ENCODE measurements around the gene IL4R.

GRCh38 chr16:27367461-27368357 lies 53.9 kb downstream of the IL4R start:
- TF ChIP-seq CTCF (conservative IDR thresholded peaks at IDR 0.05; ENCODE audit: low read depth, low read length), result peak; percentile 67
- no peak for TF ChIP-seq EZH2 (IDR thresholded peaks at IDR 0.05; ENCODE audit: low read length, unreplicated experiment)
- TF ChIP-seq EZH2phosphoT487 (IDR thresholded peaks at IDR 0.05; ENCODE audit: borderline replicate concordance, low read length), result no peak

All from PC-3 (cell line).